CD14-positive monocyte (primary cell): Measurements from ENCODE around the gene ASCL3. TPM values are rescaled to one million over a fixed set of nuclear protein-coding genes. Genes with fewer than 3 reads are reported as not detected.
A peak's percentile ranks its signal among the peaks of the same experiment; 100 is the strongest.

ENCODE experiments used
- DNase-seq, 3 donors: peaks; one replicate each; pipeline ENCODE4 v3.0.0-alpha.2; 2011 to 2022
- H2AFZ ChIP-seq: 2 replicates; pipeline ENCODE4 v1.6.0; 2012; ENCODE audit warnings: mild to moderate bottlenecking, low read depth, low read length, inconsistent platforms; ENCODE audit not compliant: insufficient read depth, poor library complexity, severe bottlenecking
- H3K27ac ChIP-seq, 2 donors: 1 replicate in 1 of 2; 2 replicates in 1 of 2; pipeline ENCODE4 v1.5.1; 2012 to 2013; ENCODE audit warnings: low read length in 2 of 2, control low read depth in 1 of 2, inconsistent platforms in 1 of 2, low read depth in 1 of 2, mild to moderate bottlenecking in 1 of 2
- H3K27me3 ChIP-seq, 2 donors: one replicate each; pipeline versions ENCODE4 v1.6.0 to v1.6.1; 2011 to 2013; ENCODE audit warnings: low read length in 2 of 2; ENCODE audit not compliant: control insufficient read depth in 2 of 2, insufficient read depth in 2 of 2
- H3K36me3 ChIP-seq, 2 donors: replicated peaks in 1 of 2; 1 replicate in 1 of 2; 2 replicates in 1 of 2; pipeline versions ENCODE4 v1.5.1 to v1.6.1; 2012 to 2013; ENCODE audit warnings: low read length in 2 of 2, control low read depth in 1 of 2, inconsistent platforms in 1 of 2, mild to moderate bottlenecking in 1 of 2; ENCODE audit not compliant: insufficient read depth in 2 of 2, control insufficient read depth in 1 of 2
- H3K4me1 ChIP-seq, 2 donors: 1 replicate in 1 of 2; 2 replicates in 1 of 2; pipeline versions ENCODE4 v1.5.1 to v1.6.1; 2012 to 2013; ENCODE audit warnings: low read length in 2 of 2, control low read depth in 1 of 2, inconsistent platforms in 1 of 2, mild to moderate bottlenecking in 1 of 2, moderate library complexity in 1 of 2; ENCODE audit not compliant: insufficient read depth in 2 of 2, control insufficient read depth in 1 of 2
- H3K4me2 ChIP-seq: replicated peaks from 2 replicates; pipeline ENCODE3; 2012; ENCODE audit warnings: low read length, moderate library complexity, mild to moderate bottlenecking; ENCODE audit not compliant: poor library complexity, severe bottlenecking; ENCODE audit errors: extremely low read depth
- H3K4me3 ChIP-seq, 3 experiments: fragments of 200-600 bp in 1 of 3; sonication (generic) in 1 of 3; replicated peaks in 1 of 3; 1 replicate in 2 of 3; 2 replicates in 1 of 3; pipeline ENCODE4 v1.5.1; 2011 to 2013; ENCODE audit warnings: low read length in 3 of 3, mild to moderate bottlenecking in 3 of 3, control low read depth in 2 of 3, low read depth in 2 of 3, inconsistent platforms in 1 of 3, moderate library complexity in 1 of 3
- H3K79me2 ChIP-seq: 2 replicates; pipeline ENCODE4 v1.6.0; 2012; ENCODE audit warnings: mild to moderate bottlenecking, control low read depth, inconsistent platforms, low read length, moderate library complexity; ENCODE audit not compliant: insufficient read depth
- H3K9ac ChIP-seq: 2 replicates; pipeline ENCODE4 v1.6.0; 2017; ENCODE audit warnings: low read length, mild to moderate bottlenecking; ENCODE audit not compliant: insufficient read depth, poor library complexity, severe bottlenecking
- H3K9me3 ChIP-seq, 2 donors: replicated peaks in 1 of 2; 1 replicate in 1 of 2; 2 replicates in 1 of 2; pipeline versions ENCODE4 v1.5.1 to v1.6.1; 2012 to 2013; ENCODE audit warnings: low read length in 2 of 2, control low read depth in 1 of 2; ENCODE audit not compliant: control insufficient read depth in 1 of 2, insufficient read depth in 1 of 2
- H4K20me1 ChIP-seq: 2 replicates; pipeline ENCODE4 v1.6.0; 2012; ENCODE audit warnings: mild to moderate bottlenecking, low read length, control low read depth, moderate library complexity; ENCODE audit not compliant: insufficient read depth
- H3K27ac Mint-ChIP-seq, 7 donors: one replicate each; pipeline ENCODE4 v1.8.0; 2020; ENCODE audit warnings: mild to moderate bottlenecking in 7 of 7, mixed read lengths in 7 of 7, moderate library complexity in 6 of 7, inconsistent platforms in 2 of 7
- H3K27me3 Mint-ChIP-seq, 3 donors: one replicate each; pipeline ENCODE4 v1.8.0; 2021 to 2022; ENCODE audit warnings: low read depth in 3 of 3, mild to moderate bottlenecking in 3 of 3, mixed read lengths in 3 of 3, moderate library complexity in 3 of 3, inconsistent platforms in 1 of 3
- H3K36me3 Mint-ChIP-seq, 2 donors: one replicate each; pipeline ENCODE4 v1.8.0; 2020; ENCODE audit warnings: mixed read lengths in 2 of 2, inconsistent platforms in 1 of 2, mild to moderate bottlenecking in 1 of 2
- H3K4me1 Mint-ChIP-seq: one replicate; pipeline ENCODE4 v1.8.0; 2020; ENCODE audit warnings: mild to moderate bottlenecking, mixed read lengths
- H3K4me3 Mint-ChIP-seq, 2 donors: one replicate each; pipeline ENCODE4 v1.8.0; 2020; ENCODE audit warnings: mild to moderate bottlenecking in 2 of 2, mixed read lengths in 2 of 2, moderate library complexity in 1 of 2
- H3K9me3 Mint-ChIP-seq, 7 donors: one replicate each; pipeline ENCODE4 v1.8.0; 2020 to 2022; ENCODE audit warnings: mixed read lengths in 7 of 7, mild to moderate bottlenecking in 6 of 7, moderate library complexity in 6 of 7, inconsistent platforms in 2 of 7
- CTCF ChIP-seq: fragments of 200-600 bp; IDR thresholded peaks from one replicate; pipeline ENCODE4 v1.8.0; 2022; ENCODE audit warnings: antibody characterized with exemption, mild to moderate bottlenecking
- WGBS: methylation state at CpG from one replicate; pipeline ENCODE4 v1.1.5; 2013; ENCODE audit warnings: missing lambda C conversion rate; ENCODE audit not compliant: insufficient coverage; 5-methylcytosine and 5-hydroxymethylcytosine counted together
- intact Hi-C, 2 donors: fragments of 100-400 bp; cut with micrococcal nuclease; formaldehyde crosslinking; loops; one replicate each; pipeline versions ENCODE4 v1.15.0 to v1.15.1; 2023
- polyA plus RNA-seq, 3 donors: library from polyadenylated mRNA; depleted of rRNA in 1 of 3; unstranded in 2 of 3; stranded (reverse) in 1 of 3; fragments of 300-500 nt in 2 of 3; fragments of >200 nt in 1 of 3; fragmentation: Illumina TruSeq in 2 of 3; gene quantifications; 1 replicate in 2 of 3; 2 replicates in 1 of 3; pipeline ENCODE4 v1.2.3, GENCODE V29; 2012 to 2021

ASCL3 gene
- polyA plus RNA-seq, 3 donors = not detected

- peaks cover 22% of the 10 kb centered on the region for H4K20me1 ChIP-seq
- peaks cover 37% of the 10 kb centered on the region for H3K4me1 Mint-ChIP-seq
- peak overlapping the region; percentile 98 to 99 for H3K27ac ChIP-seq
- no peak for TF ChIP-seq CTCF
- peak overlapping the region; percentile 94 for H3K4me2 ChIP-seq
- peak in 2 of 3 donors; percentile 26 to 54 for DNase-seq
- no peaks in the 10 kb centered on the region for H3K27me3 ChIP-seq
- H3K27ac Mint-ChIP-seq = peak overlapping the region; percentile 95 to 100 (median 97)
- H3K4me3 ChIP-seq = peak overlapping the region; percentile 85 to 89 (median 85)
- H3K9me3 ChIP-seq = no peaks in the 10 kb centered on the region
- WGBS = 2% methylated on average over 39 of the region's 39 CpGs
- H3K4me3 Mint-ChIP-seq = peak overlapping the region; percentile 95 to 98
- peaks cover 54% of the 10 kb centered on the region for H3K79me2 ChIP-seq
- peaks cover 0 to 5% (median 0%) of the 10 kb centered on the region in 3 donors for H3K27me3 Mint-ChIP-seq
- peak overlapping the region; percentile 94 for H2AFZ ChIP-seq
- H3K4me1 ChIP-seq = peaks cover 21 to 26% of the 10 kb centered on the region in 2 donors
- peaks cover 0 to 11% of the 10 kb centered on the region in 2 donors for H3K36me3 ChIP-seq
- peak overlapping the region; percentile 97 for H3K9ac ChIP-seq
- intact Hi-C loops = loop anchor here (5.0 to 10.0 kb wide), 3 partner anchors 51 to 289 kb away; partner anchors contain the start of genes RPL27A (in 1 of the 2) and TRIM66 (in 1 of the 2)
- peaks cover 4 to 11% of the 10 kb centered on the region in 2 donors for H3K36me3 Mint-ChIP-seq
- H3K9me3 Mint-ChIP-seq = no peaks in the 10 kb centered on the region
Observed at GRCh38 chr11:8963569-8964323, 20.9 kb upstream of the ASCL3 start.

- no peak for DNase-seq
- peak overlapping the region in 1 of 3 experiments; percentile 85 for H3K4me3 ChIP-seq
Observed at GRCh38 chr11:8962841-8963240, 20.0 kb upstream of the ASCL3 start.

More at GRCh38 chr11:8962841-8963240, 20.0 kb upstream of the ASCL3 start:
- H3K4me3 Mint-ChIP-seq = peak overlapping the region in 1 of 2 donors; percentile 7
- peaks cover 59% of the 10 kb centered on the region for H3K79me2 ChIP-seq
- peak overlapping the region in 1 of 2 donors; percentile 98 for H3K27ac ChIP-seq
- H3K4me1 ChIP-seq = peaks cover 21 to 26% of the 10 kb centered on the region in 2 donors
- no peaks in the 10 kb centered on the region for H3K9me3 Mint-ChIP-seq
- H3K36me3 Mint-ChIP-seq = peaks cover 6 to 17% of the 10 kb centered on the region in 2 donors
- no peak overlapping the region for H3K9ac ChIP-seq
- H2AFZ ChIP-seq = no peak overlapping the region
- peaks cover 0 to 5% (median 0%) of the 10 kb centered on the region in 3 donors for H3K27me3 Mint-ChIP-seq
- H3K27me3 ChIP-seq = no peaks in the 10 kb centered on the region
- H3K9me3 ChIP-seq = no peaks in the 10 kb centered on the region
- peak overlapping the region in 4 of 7 donors; percentile 30 to 97 (median 80) for H3K27ac Mint-ChIP-seq
- no peak for TF ChIP-seq CTCF
- H3K4me1 Mint-ChIP-seq = peaks cover 37% of the 10 kb centered on the region
- H4K20me1 ChIP-seq = peaks cover 26% of the 10 kb centered on the region
- H3K4me2 ChIP-seq = peak overlapping the region; percentile 94
- WGBS = no CpG with 5 or more reads among the region's 2 CpGs
- intact Hi-C loops = loop anchor here (5.0 to 10.0 kb wide), 3 partner anchors 52 to 288 kb away; partner anchors contain the start of genes RPL27A (in 1 of the 2) and TRIM66 (in 1 of the 2)
- peaks cover 0 to 12% of the 10 kb centered on the region in 2 donors for H3K36me3 ChIP-seq
